Neural cell (in vitro differentiated cells): ENCODE results near the gene TRIM29. TPM values are rescaled to one million over a fixed set of nuclear protein-coding genes. Genes with fewer than 3 reads are reported as not detected.

ENCODE experiments used
- H2AFZ ChIP-seq: fragments of 200-600, 300-800 bp; sonication (generic), shearing (Covaris generic); 2 replicates; pipeline ENCODE4 v1.6.0; 2014; ENCODE audit warnings: low read depth, mild to moderate bottlenecking, antibody characterized with exemption, low read length, moderate library complexity
- H3F3A ChIP-seq: fragments of 200-600 bp; shearing (Covaris generic); 2 replicates; pipeline ENCODE4 v1.6.1; 2016; ENCODE audit warnings: mild to moderate bottlenecking, moderate library complexity, mixed read lengths, antibody characterized with exemption, low read length; ENCODE audit not compliant: insufficient read depth, poor library complexity, severe bottlenecking
- H3K27ac ChIP-seq: fragments of 200-600, 300-800 bp; sonication (generic), shearing (Covaris generic); 2 replicates; pipeline ENCODE4 v1.5.1; 2014; ENCODE audit warnings: mild to moderate bottlenecking, low read length, moderate library complexity
- H3K27me3 ChIP-seq: fragments of 300-800, 200-600 bp; sonication (generic), shearing (Covaris generic); 2 replicates; pipeline ENCODE4 v1.6.0; 2014; ENCODE audit warnings: mild to moderate bottlenecking, low read depth, low read length, moderate library complexity; ENCODE audit not compliant: insufficient read depth
- H3K36me3 ChIP-seq: fragments of 300-800, 200-600 bp; sonication (generic), shearing (Covaris generic); 2 replicates; pipeline ENCODE4 v1.5.1; 2014; ENCODE audit warnings: mild to moderate bottlenecking, antibody characterized with exemption, low read length, moderate library complexity; ENCODE audit not compliant: insufficient read depth
- H3K4me2 ChIP-seq: fragments of 300-800, 200-600 bp; sonication (generic), shearing (Covaris generic); 2 replicates; pipeline ENCODE4 v1.6.0; 2014; ENCODE audit warnings: mild to moderate bottlenecking, low read length
- H3K4me3 ChIP-seq: fragments of 300-800, 200-600 bp; sonication (generic), shearing (Covaris generic); 2 replicates; pipeline ENCODE4 v1.5.1; 2014; ENCODE audit warnings: mild to moderate bottlenecking, low read length, moderate library complexity
- H3K79me2 ChIP-seq: fragments of 200-600 bp; shearing (Covaris generic); replicated peaks from 2 replicates; pipeline ENCODE4 v1.6.0; 2014; ENCODE audit warnings: mild to moderate bottlenecking, low read length, moderate library complexity; ENCODE audit not compliant: insufficient read depth
- H3K9ac ChIP-seq: fragments of 300-800, 200-600 bp; sonication (generic), shearing (Covaris generic); 2 replicates; pipeline ENCODE4 v1.6.1; 2016; ENCODE audit warnings: mild to moderate bottlenecking, low read length, mixed read lengths
- H3K9me2 ChIP-seq: fragments of 200-600 bp; shearing (Covaris generic); 2 replicates; pipeline ENCODE4 v1.6.1; 2016; ENCODE audit warnings: mild to moderate bottlenecking, low read length, mixed read lengths; ENCODE audit not compliant: insufficient read depth
- H3K9me3 ChIP-seq: fragments of 200-600, 300-800 bp; sonication (generic), shearing (Covaris generic); 2 replicates; pipeline ENCODE4 v1.6.1; 2016; ENCODE audit warnings: mild to moderate bottlenecking, mixed run types, low read length, moderate library complexity, mixed read lengths
- H4K20me1 ChIP-seq: fragments of 200-600 bp; shearing (Covaris generic); 2 replicates; pipeline ENCODE4 v1.6.1; 2016; ENCODE audit warnings: mild to moderate bottlenecking, mixed run types; ENCODE audit not compliant: insufficient read depth
- CTCF ChIP-seq: fragments of 450-650 bp; IDR thresholded peaks from 2 replicates; pipeline ENCODE4 v1.5.1; 2014; ENCODE audit warnings: antibody characterized with exemption, mild to moderate bottlenecking, moderate library complexity; ENCODE audit not compliant: poor library complexity, severe bottlenecking
- EP300 ChIP-seq: fragments of 450-650 bp; conservative IDR thresholded peaks from 2 replicates; pipeline ENCODE4 v1.6.1; 2014; ENCODE audit warnings: antibody characterized with exemption, mild to moderate bottlenecking, moderate library complexity; ENCODE audit not compliant: poor library complexity, severe bottlenecking
- EZH2 ChIP-seq: fragments of 200-600, 300-800 bp; shearing (Covaris generic), sonication (generic); IDR thresholded peaks from 2 replicates; pipeline ENCODE4 v1.6.1; 2014; ENCODE audit warnings: antibody characterized with exemption, low read length, borderline replicate concordance, mild to moderate bottlenecking; ENCODE audit not compliant: insufficient read depth, poor library complexity, severe bottlenecking
- MXI1 ChIP-seq: fragments of 450-650 bp; conservative IDR thresholded peaks from 2 replicates; pipeline ENCODE4 v1.6.1; 2014; ENCODE audit warnings: antibody characterized with exemption, mild to moderate bottlenecking; ENCODE audit not compliant: poor library complexity, severe bottlenecking
- POLR2AphosphoS5 ChIP-seq: IDR thresholded peaks from 2 replicates; pipeline ENCODE4 v1.6.1; 2012
- RAD21 ChIP-seq: fragments of 450-650 bp; conservative IDR thresholded peaks from 2 replicates; pipeline ENCODE4 v1.6.1; 2014; ENCODE audit warnings: antibody characterized with exemption, mild to moderate bottlenecking, moderate library complexity
- REST ChIP-seq: IDR thresholded peaks from 2 replicates; pipeline ENCODE4 v1.6.1; 2012; ENCODE audit warnings: borderline replicate concordance
- SMC3 ChIP-seq: fragments of 450-650 bp; conservative IDR thresholded peaks from 2 replicates; pipeline ENCODE4 v1.6.1; 2014; ENCODE audit warnings: antibody characterized with exemption, mild to moderate bottlenecking, moderate library complexity; ENCODE audit not compliant: poor library complexity
- TAF1 ChIP-seq: IDR thresholded peaks from 2 replicates; pipeline ENCODE4 v1.6.1; 2012; ENCODE audit warnings: low read depth
- polyA plus RNA-seq: library from polyadenylated mRNA; depleted of rRNA; stranded (reverse); fragments of >200 nt; gene quantifications from 2 replicates; pipeline ENCODE4 v1.2.3, GENCODE V29; 2014

Gene TRIM29
- polyA plus RNA-seq, 1 donor from 2014 or later: 0.82 TPM

- no peak overlapping the region for H2AFZ ChIP-seq
- H3F3A ChIP-seq: no peaks in the 10 kb centered on the region
- no peaks in the 10 kb centered on the region for H3K36me3 ChIP-seq
- H3K27me3 ChIP-seq: no peaks in the 10 kb centered on the region
- no peak overlapping the region for H3K4me3 ChIP-seq
- no peaks in the 10 kb centered on the region for H3K9me2 ChIP-seq
- no peak overlapping the region for H3K27ac ChIP-seq
- no peak overlapping the region for H3K4me2 ChIP-seq
- no peak overlapping the region for H3K9ac ChIP-seq
- no peak for TF ChIP-seq EP300
- TF ChIP-seq EZH2: no peak
- TF ChIP-seq REST: no peak
- no peak for TF ChIP-seq POLR2AphosphoS5
- TF ChIP-seq CTCF: no peak
- no peak for TF ChIP-seq RAD21
- no peak for TF ChIP-seq SMC3
- no peak for TF ChIP-seq MXI1
- no peak for TF ChIP-seq TAF1
- no peaks in the 10 kb centered on the region for H4K20me1 ChIP-seq
- no peaks in the 10 kb centered on the region for H3K9me3 ChIP-seq
- no peaks in the 10 kb centered on the region for H3K79me2 ChIP-seq
Observed at GRCh38 chr11:120136356-120136755, 1.6 kb downstream of the TRIM29 start.

- H3K9me3 ChIP-seq: no peaks in the 10 kb centered on the region
- H3K79me2 ChIP-seq: no peaks in the 10 kb centered on the region
- no peak overlapping the region for H3K27ac ChIP-seq
- no peaks in the 10 kb centered on the region for H3F3A ChIP-seq
- H3K9me2 ChIP-seq: no peaks in the 10 kb centered on the region
- TF ChIP-seq REST (no peak), TAF1 (no peak), MXI1 (no peak), CTCF (no peak), EZH2 (no peak), EP300 (no peak), RAD21 (no peak), SMC3 (no peak)
- no peaks in the 10 kb centered on the region for H3K36me3 ChIP-seq
- H3K9ac ChIP-seq: no peak overlapping the region
- H3K27me3 ChIP-seq: no peaks in the 10 kb centered on the region
- H3K4me2 ChIP-seq: no peak overlapping the region
- no peak overlapping the region for H3K4me3 ChIP-seq
- no peak overlapping the region for H2AFZ ChIP-seq
- H4K20me1 ChIP-seq: no peaks in the 10 kb centered on the region
Observed at GRCh38 chr11:120135838-120136237, 2.1 kb downstream of the TRIM29 start.
